CD4-positive, alpha-beta T cell (primary cell): ENCODE measurements around the gene XRRA1. TPM values are rescaled to one million over a fixed set of nuclear protein-coding genes. Genes with fewer than 3 reads are reported as not detected.

ENCODE experiments used
- ATAC-seq: fragments of 200-7000 bp; cut with Tn5 transposase; one replicate; pipeline ENCODE4 v1.10.0; 2022; ENCODE audit warnings: mild to moderate bottlenecking; ENCODE audit not compliant: poor library complexity
- CTCF ChIA-PET: fragments of 350-600 bp; sonication (Branson Sonifier 250); formaldehyde crosslinking; loops from one replicate; lab custom pipeline; 2021; ENCODE audit warnings: antibody characterized with exemption, inconsistent platforms; lab: Charles Lee
- POLR2A ChIA-PET: fragments of 350-600 bp; sonication (Branson Sonifier 250); formaldehyde crosslinking; loops from one replicate; lab custom pipeline; 2021; ENCODE audit warnings: antibody characterized with exemption, inconsistent platforms; lab: Charles Lee
- DNase-seq, 14 experiments: peaks; one replicate each; pipeline ENCODE4 v3.0.0-alpha.2; 2013 to 2020; ENCODE audit warnings: mixed read lengths in 2 of 14
- H3K27ac ChIP-seq, 2 donors: one replicate each; pipeline versions ENCODE4 v1.5.1 to v1.7.0; 2013; ENCODE audit warnings: low read length in 2 of 2, low read depth in 1 of 2, mild to moderate bottlenecking in 1 of 2
- H3K27me3 ChIP-seq, 2 experiments: 1 replicate in 1 of 2; 2 replicates in 1 of 2; pipeline versions ENCODE4 v1.6.1 to v1.7.0; 2013; ENCODE audit warnings: low read length in 2 of 2, control low read depth in 1 of 2, mild to moderate bottlenecking in 1 of 2, moderate library complexity in 1 of 2; ENCODE audit not compliant: insufficient read depth in 2 of 2, control insufficient read depth in 1 of 2
- H3K36me3 ChIP-seq: one replicate; pipeline ENCODE4 v1.6.1; 2013; ENCODE audit warnings: low read length, control low read depth; ENCODE audit not compliant: insufficient read depth
- H3K4me1 ChIP-seq: one replicate; pipeline ENCODE4 v1.6.1; 2013; ENCODE audit warnings: low read length, control low read depth; ENCODE audit not compliant: insufficient read depth
- H3K4me3 ChIP-seq: one replicate; pipeline ENCODE4 v1.5.1; 2013; ENCODE audit warnings: mild to moderate bottlenecking, low read length, moderate library complexity
- H3K9me3 ChIP-seq, 2 experiments: 1 replicate in 1 of 2; 2 replicates in 1 of 2; pipeline versions ENCODE4 v1.6.1 to v1.7.0; 2013; ENCODE audit warnings: low read length in 2 of 2, mild to moderate bottlenecking in 2 of 2, control low read depth in 1 of 2, moderate library complexity in 1 of 2; ENCODE audit not compliant: control insufficient read depth in 1 of 2, insufficient read depth in 1 of 2
- H3K27ac Mint-ChIP-seq: one replicate; pipeline ENCODE4 v1.8.0; 2020; ENCODE audit warnings: mixed read lengths
- H3K27me3 Mint-ChIP-seq: one replicate; pipeline ENCODE4 v1.8.0; 2021; ENCODE audit warnings: mixed read lengths
- H3K36me3 Mint-ChIP-seq: one replicate; pipeline ENCODE4 v1.8.0; 2021; ENCODE audit warnings: low read depth, mixed read lengths
- H3K4me1 Mint-ChIP-seq: one replicate; pipeline ENCODE4 v1.8.0; 2021; ENCODE audit warnings: low read depth, mixed read lengths
- H3K4me3 Mint-ChIP-seq: one replicate; pipeline ENCODE4 v1.8.0; 2020; ENCODE audit warnings: mild to moderate bottlenecking, mixed read lengths
- H3K9me3 Mint-ChIP-seq: one replicate; pipeline ENCODE4 v1.8.0; 2020; ENCODE audit warnings: mixed read lengths
- intact Hi-C, 2 experiments: fragments of 100-400 bp; cut with DNase I in 1 of 2; cut with micrococcal nuclease in 1 of 2; formaldehyde crosslinking; loops; one replicate each; pipeline versions ENCODE4 v1.15.1 to v1.9.0; 2023 to 2025; cut with DNase I, micrococcal nuclease
- total RNA-seq, 174 experiments: library from RNA in 2 of 174; stranded (reverse) in 2 of 174; gene quantifications; one replicate each; pipeline ENCODE4 v1.2.3 and lab custom pipeline; 2021 to 2026
- TF ChIP-seq, protein P1 (sequence below): fragments of 200-600 bp; IDR thresholded peaks from one replicate; pipeline ENCODE4 v1.8.0; 2022; ENCODE audit warnings: antibody characterized with exemption, mild to moderate bottlenecking

XRRA1 gene
- total RNA-seq, 2 experiments from 2014 or later = 12.2 to 12.5 TPM

DNA sequence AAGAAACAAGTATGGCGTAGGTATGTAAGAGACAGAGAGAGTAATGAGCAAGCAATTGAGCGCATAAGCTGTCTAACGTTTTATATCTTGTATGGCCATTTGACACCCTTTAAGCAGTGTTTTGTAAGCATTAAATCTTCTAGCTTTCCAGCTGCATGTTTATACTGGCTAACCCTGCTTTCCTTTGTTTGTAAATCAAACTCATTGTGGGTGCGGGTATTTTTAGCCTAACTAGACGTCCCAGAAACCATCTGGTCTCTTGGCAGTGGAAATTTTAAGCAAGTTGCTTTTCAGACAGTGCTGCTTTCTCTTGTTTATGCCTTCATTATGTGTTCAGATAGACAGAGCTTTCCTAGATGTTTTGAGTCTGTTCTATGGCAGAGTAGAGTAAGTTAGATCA, 126.7 kb downstream of the XRRA1 start:
- Histone ChIP-seq H3K4me3 (no peak overlapping the region), H3K27me3 (no peaks in the 10 kb centered on the region), H3K4me1 (peaks cover 3% of the 10 kb centered on the region), H3K9me3 (peaks cover 10 to 32% of the 10 kb centered on the region in 2 experiments), H3K27ac (no peak overlapping the region), H3K36me3 (peaks cover 84% of the 10 kb centered on the region)
- TF ChIP-seq, protein P1, sequence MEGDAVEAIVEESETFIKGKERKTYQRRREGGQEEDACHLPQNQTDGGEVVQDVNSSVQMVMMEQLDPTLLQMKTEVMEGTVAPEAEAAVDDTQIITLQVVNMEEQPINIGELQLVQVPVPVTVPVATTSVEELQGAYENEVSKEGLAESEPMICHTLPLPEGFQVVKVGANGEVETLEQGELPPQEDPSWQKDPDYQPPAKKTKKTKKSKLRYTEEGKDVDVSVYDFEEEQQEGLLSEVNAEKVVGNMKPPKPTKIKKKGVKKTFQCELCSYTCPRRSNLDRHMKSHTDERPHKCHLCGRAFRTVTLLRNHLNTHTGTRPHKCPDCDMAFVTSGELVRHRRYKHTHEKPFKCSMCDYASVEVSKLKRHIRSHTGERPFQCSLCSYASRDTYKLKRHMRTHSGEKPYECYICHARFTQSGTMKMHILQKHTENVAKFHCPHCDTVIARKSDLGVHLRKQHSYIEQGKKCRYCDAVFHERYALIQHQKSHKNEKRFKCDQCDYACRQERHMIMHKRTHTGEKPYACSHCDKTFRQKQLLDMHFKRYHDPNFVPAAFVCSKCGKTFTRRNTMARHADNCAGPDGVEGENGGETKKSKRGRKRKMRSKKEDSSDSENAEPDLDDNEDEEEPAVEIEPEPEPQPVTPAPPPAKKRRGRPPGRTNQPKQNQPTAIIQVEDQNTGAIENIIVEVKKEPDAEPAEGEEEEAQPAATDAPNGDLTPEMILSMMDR = no peak
- ATAC-seq = no peak
- Mint-ChIP-seq H3K4me3 (no peak overlapping the region), H3K4me1 (peaks cover 34% of the 10 kb centered on the region), H3K27me3 (no peaks in the 10 kb centered on the region), H3K36me3 (peaks cover 100% of the 10 kb centered on the region), H3K27ac (no peak overlapping the region), H3K9me3 (peaks cover 13% of the 10 kb centered on the region)
- intact Hi-C loops = no loop called here
- ChIA-PET POLR2A (no interaction called here), CTCF (interaction anchor here (0.6 kb wide), 1 partner anchor 33 kb away, joined by 3 read pairs; no protein-coding TSS in a partner anchor)
- no peak for DNase-seq

DNA sequence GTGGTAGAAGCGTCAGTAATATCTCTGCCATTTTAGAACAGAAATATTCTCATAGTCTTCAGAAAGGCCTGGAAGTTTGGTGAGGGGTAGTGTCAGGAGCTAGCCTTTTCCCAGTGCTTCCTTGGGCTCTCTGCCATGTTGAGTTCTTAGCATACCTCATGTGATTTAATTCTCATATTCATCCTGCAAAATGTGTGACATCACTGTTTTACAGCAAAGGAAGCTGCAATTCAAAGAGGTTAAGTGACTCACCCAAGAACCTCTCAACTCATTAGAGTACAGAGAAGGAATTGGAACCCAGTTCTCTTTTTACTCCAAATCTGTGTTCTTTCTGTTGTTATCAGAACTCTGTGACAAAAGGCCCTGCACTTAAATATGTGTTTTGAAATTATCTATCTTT, 128.1 kb downstream of the XRRA1 start:
- peaks cover 48% of the 10 kb centered on the region for H3K4me1 Mint-ChIP-seq
- DNase-seq = no peak
- peaks cover 100% of the 10 kb centered on the region for H3K36me3 Mint-ChIP-seq
- intact Hi-C loops = no loop called here
- no peaks in the 10 kb centered on the region for H3K27me3 Mint-ChIP-seq
- H3K9me3 Mint-ChIP-seq = peaks cover 13% of the 10 kb centered on the region
- CTCF ChIA-PET = interaction anchor here (0.6 kb wide), 1 partner anchor 402 kb away, joined by 3 read pairs; no protein-coding TSS in a partner anchor
- H3K27ac Mint-ChIP-seq = no peak overlapping the region
- H3K4me1 ChIP-seq = peaks cover 3% of the 10 kb centered on the region
- H3K9me3 ChIP-seq = peaks cover under 1 to 20% of the 10 kb centered on the region in 2 experiments
- no peak for ATAC-seq
- POLR2A ChIA-PET = no interaction called here
- H3K27me3 ChIP-seq = no peaks in the 10 kb centered on the region
- H3K4me3 Mint-ChIP-seq = no peak overlapping the region
- H3K36me3 ChIP-seq = peaks cover 74% of the 10 kb centered on the region
- H3K4me3 ChIP-seq = no peak overlapping the region
- TF ChIP-seq, protein P1 = no peak
- no peak overlapping the region for H3K27ac ChIP-seq

DNA sequence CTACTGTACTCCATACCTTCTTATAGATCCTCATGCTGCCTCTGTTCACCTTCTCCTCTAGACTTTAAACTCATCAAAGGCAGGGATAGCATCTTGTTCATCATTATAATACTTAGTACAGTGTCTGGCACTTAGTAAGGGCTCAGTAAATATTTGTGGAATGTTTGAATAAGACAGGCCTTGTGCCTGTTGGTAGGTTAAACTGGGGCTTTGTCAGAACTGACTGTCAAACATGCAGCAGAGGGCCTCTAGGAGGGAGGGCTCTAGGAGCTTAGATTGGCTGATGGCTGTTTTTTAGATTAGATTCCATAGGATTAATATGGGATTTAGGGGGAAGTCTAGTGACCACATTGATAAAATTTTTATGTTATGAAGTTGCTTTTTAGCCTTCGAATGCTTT, 129.5 kb downstream of the XRRA1 start:
- Histone ChIP-seq H3K27ac (no peak overlapping the region), H3K27me3 (no peaks in the 10 kb centered on the region), H3K36me3 (peaks cover 64% of the 10 kb centered on the region), H3K9me3 (peaks cover 0 to 11% of the 10 kb centered on the region in 2 experiments), H3K4me3 (no peak overlapping the region), H3K4me1 (peaks cover 3% of the 10 kb centered on the region)
- CTCF ChIA-PET = no interaction called here
- ATAC-seq = no peak
- no peak overlapping the region for H3K27ac Mint-ChIP-seq
- DNase-seq = no peak
- no peak overlapping the region for H3K4me3 Mint-ChIP-seq
- no peaks in the 10 kb centered on the region for H3K27me3 Mint-ChIP-seq
- H3K4me1 Mint-ChIP-seq = peaks cover 48% of the 10 kb centered on the region
- intact Hi-C loops = no loop called here
- TF ChIP-seq, protein P1 = no peak
- peaks cover 9% of the 10 kb centered on the region for H3K9me3 Mint-ChIP-seq
- POLR2A ChIA-PET = interaction anchor here (0.5 kb wide), 1 partner anchor 53 kb away, joined by 3 read pairs; no protein-coding TSS in a partner anchor
- H3K36me3 Mint-ChIP-seq = peaks cover 95% of the 10 kb centered on the region
